ENCODE data around the gene CNTN4. TPM values are rescaled to one million over a fixed set of nuclear protein-coding genes. Genes with fewer than 3 reads are reported as not detected.

The CNTN4 gene
- total RNA-seq, 4 donors from 2014 or later: 2.6 to 91.2 (median 13.2) TPM

DNA sequence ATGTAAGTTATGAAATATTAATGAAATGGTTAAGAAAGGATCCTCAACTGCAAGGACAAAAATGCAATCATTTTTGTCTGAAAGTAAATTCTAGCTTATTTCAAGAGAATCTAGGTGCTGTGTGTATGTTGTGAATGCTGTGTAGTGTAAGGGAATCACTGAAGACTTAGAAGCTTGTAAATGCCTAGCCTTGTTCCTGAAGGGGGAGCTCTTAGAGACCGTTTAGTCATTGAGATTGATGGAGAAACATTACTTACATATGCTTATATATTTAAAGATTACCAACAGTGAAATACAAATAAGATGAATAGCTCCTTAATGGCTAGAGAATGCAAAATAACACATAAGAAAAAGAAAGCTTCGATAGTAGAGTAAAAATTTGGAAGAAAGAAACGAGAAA lies 67.9 kb downstream of the CNTN4 start:
- H3K27me3 ChIP-seq: no peaks in the 10 kb centered on the region
- no peak overlapping the region for H3K27ac ChIP-seq
- no peak overlapping the region for H3K4me3 ChIP-seq
- intact Hi-C loops (cut with DNase I; ENCODE audit: low total_unique reads): no loop called here
- DNase-seq: no peak
- no peaks in the 10 kb centered on the region for H3K4me1 ChIP-seq
- no peaks in the 10 kb centered on the region for H3K36me3 ChIP-seq
- TF ChIP-seq POLR2A (IDR thresholded peaks at IDR 0.05): no peak
- TF ChIP-seq, protein P1, sequence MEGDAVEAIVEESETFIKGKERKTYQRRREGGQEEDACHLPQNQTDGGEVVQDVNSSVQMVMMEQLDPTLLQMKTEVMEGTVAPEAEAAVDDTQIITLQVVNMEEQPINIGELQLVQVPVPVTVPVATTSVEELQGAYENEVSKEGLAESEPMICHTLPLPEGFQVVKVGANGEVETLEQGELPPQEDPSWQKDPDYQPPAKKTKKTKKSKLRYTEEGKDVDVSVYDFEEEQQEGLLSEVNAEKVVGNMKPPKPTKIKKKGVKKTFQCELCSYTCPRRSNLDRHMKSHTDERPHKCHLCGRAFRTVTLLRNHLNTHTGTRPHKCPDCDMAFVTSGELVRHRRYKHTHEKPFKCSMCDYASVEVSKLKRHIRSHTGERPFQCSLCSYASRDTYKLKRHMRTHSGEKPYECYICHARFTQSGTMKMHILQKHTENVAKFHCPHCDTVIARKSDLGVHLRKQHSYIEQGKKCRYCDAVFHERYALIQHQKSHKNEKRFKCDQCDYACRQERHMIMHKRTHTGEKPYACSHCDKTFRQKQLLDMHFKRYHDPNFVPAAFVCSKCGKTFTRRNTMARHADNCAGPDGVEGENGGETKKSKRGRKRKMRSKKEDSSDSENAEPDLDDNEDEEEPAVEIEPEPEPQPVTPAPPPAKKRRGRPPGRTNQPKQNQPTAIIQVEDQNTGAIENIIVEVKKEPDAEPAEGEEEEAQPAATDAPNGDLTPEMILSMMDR (IDR thresholded peaks at IDR 0.05): no peak
- H3K9me3 ChIP-seq: no peaks in the 10 kb centered on the region

- no peaks in the 10 kb centered on the region for H3K9me3 ChIP-seq
- DNase-seq: no peak
- no peaks in the 10 kb centered on the region for H3K36me3 ChIP-seq
- intact Hi-C loops (cut with DNase I; ENCODE audit: low total_unique reads): no loop called here
- no peaks in the 10 kb centered on the region for H3K4me1 ChIP-seq
- no peak for TF ChIP-seq POLR2A (IDR thresholded peaks at IDR 0.05)
- TF ChIP-seq, protein P1 (IDR thresholded peaks at IDR 0.05): no peak
- no peaks in the 10 kb centered on the region for H3K27me3 ChIP-seq
- no peak overlapping the region for H3K27ac ChIP-seq
- no peak overlapping the region for H3K4me3 ChIP-seq
Observed at GRCh38 chr3:2172561-2173171, 74.0 kb downstream of the CNTN4 start.

DNA sequence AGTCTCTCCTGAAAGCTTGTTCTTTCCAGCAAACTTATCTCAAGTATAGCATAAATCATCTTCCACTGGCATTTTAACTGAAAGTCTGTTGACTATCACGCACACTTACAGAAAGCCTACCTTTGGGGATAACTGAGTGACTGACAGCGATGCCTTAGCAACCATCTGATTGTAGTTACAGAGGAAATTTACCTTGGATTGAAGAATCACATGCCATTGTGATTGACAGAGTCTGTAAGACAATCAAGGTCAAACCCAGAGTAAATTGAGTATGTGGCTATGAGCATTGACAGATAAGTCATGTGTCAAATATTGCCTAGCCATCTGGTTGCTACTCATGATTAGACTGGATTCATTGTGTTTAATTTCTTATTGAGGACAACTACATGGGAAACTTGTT lies 82.0 kb downstream of the CNTN4 start:
- H3K4me1 ChIP-seq: no peaks in the 10 kb centered on the region
- no peak overlapping the region for H3K27ac ChIP-seq
- TF ChIP-seq, protein P1 (IDR thresholded peaks at IDR 0.05): no peak
- TF ChIP-seq POLR2A (IDR thresholded peaks at IDR 0.05): no peak
- no peaks in the 10 kb centered on the region for H3K9me3 ChIP-seq
- no peaks in the 10 kb centered on the region for H3K36me3 ChIP-seq
- H3K27me3 ChIP-seq: no peaks in the 10 kb centered on the region
- no peak overlapping the region for H3K4me3 ChIP-seq
- intact Hi-C loops (cut with DNase I; ENCODE audit: low total_unique reads): no loop called here
- DNase-seq: no peak

GRCh38 chr3:2198776-2199279 lies 100.2 kb downstream of the CNTN4 start:
- intact Hi-C loops (cut with DNase I; ENCODE audit: low total_unique reads): no loop called here
- H3K4me3 ChIP-seq: no peak overlapping the region
- no peak for DNase-seq
- no peak overlapping the region for H3K27ac ChIP-seq
- no peaks in the 10 kb centered on the region for H3K27me3 ChIP-seq
- no peaks in the 10 kb centered on the region for H3K4me1 ChIP-seq
- TF ChIP-seq, protein P1 (IDR thresholded peaks at IDR 0.05): no peak
- no peak for TF ChIP-seq POLR2A (IDR thresholded peaks at IDR 0.05)
- no peaks in the 10 kb centered on the region for H3K9me3 ChIP-seq
- H3K36me3 ChIP-seq: no peaks in the 10 kb centered on the region

GRCh38 chr3:2204054-2204453 lies 105.4 kb downstream of the CNTN4 start:
- H3K27me3 ChIP-seq: no peaks in the 10 kb centered on the region
- no peak overlapping the region for H3K27ac ChIP-seq
- H3K36me3 ChIP-seq: no peaks in the 10 kb centered on the region
- TF ChIP-seq, protein P1 (IDR thresholded peaks at IDR 0.05): no peak
- TF ChIP-seq POLR2A (IDR thresholded peaks at IDR 0.05): no peak
- H3K4me1 ChIP-seq: no peaks in the 10 kb centered on the region
- no peaks in the 10 kb centered on the region for H3K9me3 ChIP-seq
- intact Hi-C loops (cut with DNase I; ENCODE audit: low total_unique reads): no loop called here
- no peak overlapping the region for H3K4me3 ChIP-seq
- DNase-seq: no peak
